Keratinocyte (primary cell): ENCODE data around the gene FRMPD4.

ENCODE experiments used
- EZH2 ChIP-seq: IDR thresholded peaks from one replicate; pipeline ENCODE4 v1.6.1; 2012; ENCODE audit warnings: inconsistent platforms, mild to moderate bottlenecking, low read length, moderate library complexity
- TF ChIP-seq, protein P1 (sequence below), 3 experiments: IDR thresholded peaks in 1 of 3; conservative IDR thresholded peaks in 1 of 3; optimal IDR thresholded peaks in 1 of 3; 2 replicates in 2 of 3; 3 replicates in 1 of 3; pipeline versions ENCODE3 to v1.5.1; 2011; ENCODE audit warnings: low read length in 3 of 3, mild to moderate bottlenecking in 3 of 3, moderate library complexity in 2 of 3, control low read depth in 1 of 3, inconsistent platforms in 1 of 3; ENCODE audit not compliant: insufficient read depth in 2 of 3; ENCODE audit errors: extremely low read depth in 1 of 3

DNA sequence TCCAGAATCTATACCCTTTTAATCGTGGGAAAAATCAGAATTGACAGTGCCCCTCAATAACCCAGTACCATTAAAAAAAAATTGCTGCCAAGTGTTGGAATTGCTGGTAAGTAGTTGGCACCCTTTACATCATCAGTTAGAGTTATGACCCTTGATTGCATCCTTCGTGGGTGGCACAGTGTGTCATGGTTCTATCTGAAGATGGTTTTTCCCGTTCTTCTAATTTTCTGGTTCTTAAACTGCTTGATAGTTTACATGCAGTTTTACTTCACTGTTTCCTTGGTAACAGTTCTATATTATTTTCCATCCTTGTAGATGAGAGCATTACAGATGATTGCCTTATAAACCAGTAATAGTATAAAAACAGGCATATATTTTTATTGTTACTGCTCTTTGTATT is 3.2 kb downstream of the FRMPD4 start:
- TF ChIP-seq, protein P1, sequence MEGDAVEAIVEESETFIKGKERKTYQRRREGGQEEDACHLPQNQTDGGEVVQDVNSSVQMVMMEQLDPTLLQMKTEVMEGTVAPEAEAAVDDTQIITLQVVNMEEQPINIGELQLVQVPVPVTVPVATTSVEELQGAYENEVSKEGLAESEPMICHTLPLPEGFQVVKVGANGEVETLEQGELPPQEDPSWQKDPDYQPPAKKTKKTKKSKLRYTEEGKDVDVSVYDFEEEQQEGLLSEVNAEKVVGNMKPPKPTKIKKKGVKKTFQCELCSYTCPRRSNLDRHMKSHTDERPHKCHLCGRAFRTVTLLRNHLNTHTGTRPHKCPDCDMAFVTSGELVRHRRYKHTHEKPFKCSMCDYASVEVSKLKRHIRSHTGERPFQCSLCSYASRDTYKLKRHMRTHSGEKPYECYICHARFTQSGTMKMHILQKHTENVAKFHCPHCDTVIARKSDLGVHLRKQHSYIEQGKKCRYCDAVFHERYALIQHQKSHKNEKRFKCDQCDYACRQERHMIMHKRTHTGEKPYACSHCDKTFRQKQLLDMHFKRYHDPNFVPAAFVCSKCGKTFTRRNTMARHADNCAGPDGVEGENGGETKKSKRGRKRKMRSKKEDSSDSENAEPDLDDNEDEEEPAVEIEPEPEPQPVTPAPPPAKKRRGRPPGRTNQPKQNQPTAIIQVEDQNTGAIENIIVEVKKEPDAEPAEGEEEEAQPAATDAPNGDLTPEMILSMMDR (optimal IDR thresholded peaks at IDR 0.05 in 1 of 3, IDR thresholded peaks at IDR 0.05 in 1 of 3, conservative IDR thresholded peaks at IDR 0.05 in 1 of 3; ENCODE audit: extremely low read depth in 1 of 3, insufficient read depth in 2 of 3, low read length in 3 of 3), result no peak
- TF ChIP-seq EZH2, result no peak
